HCT116 (cell line): ENCODE results near the gene DGKB.

Experiments
- CTCF ChIP-seq, 3 experiments: fragments of 200-600 bp in 1 of 3; sonication (generic) in 1 of 3; IDR thresholded peaks in 2 of 3; conservative IDR thresholded peaks in 1 of 3; 2 replicates each; pipeline ENCODE4 v1.5.1; 2012 to 2017; ENCODE audit warnings: low read depth in 2 of 3, low read length in 2 of 3, antibody characterized with exemption in 1 of 3, borderline replicate concordance in 1 of 3, control low read depth in 1 of 3, mild to moderate bottlenecking in 1 of 3, mixed read lengths in 1 of 3, mixed run types in 1 of 3, moderate library complexity in 1 of 3; ENCODE audit not compliant: insufficient read depth in 1 of 3
- EGR1 ChIP-seq: IDR thresholded peaks from 2 replicates; pipeline ENCODE4 v1.6.1; 2012; ENCODE audit warnings: low read depth
- ELF1 ChIP-seq: IDR thresholded peaks from 2 replicates; pipeline ENCODE4 v1.6.1; 2012; ENCODE audit warnings: low read depth, borderline replicate concordance
- EZH2 ChIP-seq: fragments of 200-600 bp; sonication (generic); IDR thresholded peaks from 2 replicates; pipeline ENCODE4 v1.6.1; 2017; ENCODE audit warnings: antibody characterized with exemption, mixed run types
- EZH2phosphoT487 ChIP-seq: fragments of 200-600 bp; IDR thresholded peaks from 2 replicates; pipeline ENCODE4 v1.6.1; 2018; ENCODE audit warnings: antibody characterized with exemption, borderline replicate concordance
- FOSL1 ChIP-seq: IDR thresholded peaks from 2 replicates; pipeline ENCODE4 v1.6.1; 2012; ENCODE audit warnings: low read depth
- POLR2A ChIP-seq: IDR thresholded peaks from 2 replicates; pipeline ENCODE4 v1.7.0; 2011; ENCODE audit warnings: borderline replicate concordance; ENCODE audit not compliant: insufficient read depth, insufficient read length; ENCODE audit errors: extremely low read depth
- POLR2AphosphoS5 ChIP-seq: IDR thresholded peaks from 2 replicates; pipeline ENCODE4 v1.6.1; 2011; ENCODE audit warnings: mild to moderate bottlenecking, low read depth, low read length, moderate library complexity
- RAD21 ChIP-seq: IDR thresholded peaks from 2 replicates; pipeline ENCODE4 v1.6.1; 2012; ENCODE audit warnings: low read depth, mild to moderate bottlenecking
- SIN3A ChIP-seq: IDR thresholded peaks from 2 replicates; pipeline ENCODE4 v1.6.1; 2012; ENCODE audit warnings: low read depth
- SP1 ChIP-seq: IDR thresholded peaks from 2 replicates; pipeline ENCODE4 v1.6.1; 2012; ENCODE audit warnings: low read depth
- SRF ChIP-seq: IDR thresholded peaks from 2 replicates; pipeline ENCODE4 v1.6.1; 2012; ENCODE audit warnings: low read depth
- TCF7L2 ChIP-seq: IDR thresholded peaks from 2 replicates; pipeline ENCODE4 v1.7.0; 2011; ENCODE audit warnings: borderline replicate concordance, inconsistent platforms; ENCODE audit not compliant: insufficient read depth, insufficient read length; ENCODE audit errors: extremely low read depth

- TF ChIP-seq SP1 (no peak), POLR2AphosphoS5 (no peak), EGR1 (no peak), CTCF (IDR thresholded peaks at IDR 0.05 in 2 of 3, conservative IDR thresholded peaks at IDR 0.05 in 1 of 3; ENCODE audit: borderline replicate concordance in 1 of 3, insufficient read depth in 1 of 3, low read depth in 2 of 3, low read length in 2 of 3) (no peak), EZH2phosphoT487 (no peak), FOSL1 (no peak), EZH2 (no peak), POLR2A (no peak), SRF (no peak), SIN3A (no peak), ELF1 (no peak), RAD21 (no peak), TCF7L2 (no peak)
Measured at GRCh38 chr7:14398526-14398925, 504.0 kb downstream of the DGKB start.
